GM18505 (cell line): Measurements from ENCODE around the gene TLE6.
A peak's percentile ranks its signal among the peaks of the same experiment; 100 is the strongest.

Experiments
- ATAC-seq: cut with Tn5 transposase; IDR thresholded peaks from one replicate; pipeline ENCODE4 v1.9.1; 2021; ENCODE audit not compliant: unreplicated experiment
- POLR2A ChIP-seq: IDR thresholded peaks from 4 replicates; pipeline ENCODE4 v1.6.1; 2011; ENCODE audit warnings: borderline replicate concordance; ENCODE audit not compliant: insufficient read depth, insufficient read length; ENCODE audit errors: extremely low read depth

Gene TLE6

DNA sequence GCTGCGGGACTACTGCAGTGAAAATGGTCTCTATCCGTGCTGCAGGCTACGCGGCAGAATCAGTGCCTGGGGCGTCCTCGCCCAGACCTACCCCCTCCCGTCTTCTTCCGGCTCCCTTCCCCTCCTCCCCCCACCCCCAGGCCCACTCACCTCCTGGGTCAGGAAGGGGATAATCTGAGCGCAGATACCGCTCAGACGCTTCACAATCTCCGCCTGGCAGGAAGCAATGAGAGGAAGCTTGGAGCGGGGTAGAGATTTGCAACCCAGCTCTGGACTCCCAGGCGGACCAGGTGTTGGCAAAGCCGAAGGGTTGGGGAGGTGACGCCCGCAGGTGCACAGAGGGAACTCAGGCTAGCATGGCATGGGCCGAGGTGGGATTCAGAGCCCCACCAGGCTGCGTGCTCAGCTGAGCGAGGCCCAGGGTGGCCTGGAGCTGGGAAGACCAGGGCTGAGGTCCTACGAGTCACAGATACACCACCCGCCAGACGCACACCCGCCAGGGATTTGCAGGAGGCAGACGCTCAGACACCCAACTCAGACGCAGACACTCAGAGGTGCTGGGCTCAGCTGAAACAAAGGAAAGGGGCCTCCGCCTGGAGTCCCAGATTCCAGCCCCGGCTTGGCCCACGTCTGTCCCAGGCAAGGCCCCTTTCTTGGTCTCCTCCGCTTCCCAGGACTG lies 47.6 kb downstream of the TLE6 start:
- no peak for ATAC-seq
- no peak for TF ChIP-seq POLR2A

DNA sequence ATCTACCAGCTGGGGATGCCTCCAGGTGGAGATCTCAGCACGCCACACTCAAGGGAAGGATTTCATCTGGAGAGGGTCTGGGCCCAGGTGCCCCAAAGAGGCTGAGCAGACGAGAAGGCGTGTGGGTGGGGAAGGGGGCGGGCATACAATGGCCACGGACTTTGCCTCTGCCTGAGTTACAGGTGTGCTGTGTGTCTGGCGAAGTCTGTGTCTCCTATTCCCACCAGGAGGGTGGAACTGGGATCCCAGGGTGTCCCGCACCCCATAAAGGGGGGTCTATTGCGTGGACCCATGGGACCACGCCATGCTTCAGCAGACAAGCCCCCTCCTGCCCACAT lies 48.2 kb downstream of the TLE6 start:
- ATAC-seq: no peak
- no peak for TF ChIP-seq POLR2A

DNA sequence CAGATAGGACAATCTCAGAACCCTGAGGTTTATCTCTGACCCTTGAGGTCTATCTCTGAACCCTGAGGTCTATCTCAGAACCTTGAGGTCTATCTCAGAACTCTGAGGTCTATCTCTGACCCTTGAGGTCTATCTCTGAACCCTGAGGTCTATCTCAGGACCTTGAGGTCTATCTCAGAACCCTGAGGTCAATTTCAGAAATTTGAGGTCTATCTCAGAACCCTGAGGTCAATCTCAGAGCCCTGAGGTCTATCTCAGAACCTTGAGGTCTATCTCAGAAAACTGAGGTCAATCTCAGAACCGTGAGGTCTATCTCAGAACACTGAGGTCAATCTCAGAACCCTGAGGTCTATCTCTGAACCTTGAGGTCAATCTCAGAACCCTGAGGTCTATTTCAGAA lies 49.4 kb downstream of the TLE6 start:
- no peak for TF ChIP-seq POLR2A
- ATAC-seq: no peak

DNA sequence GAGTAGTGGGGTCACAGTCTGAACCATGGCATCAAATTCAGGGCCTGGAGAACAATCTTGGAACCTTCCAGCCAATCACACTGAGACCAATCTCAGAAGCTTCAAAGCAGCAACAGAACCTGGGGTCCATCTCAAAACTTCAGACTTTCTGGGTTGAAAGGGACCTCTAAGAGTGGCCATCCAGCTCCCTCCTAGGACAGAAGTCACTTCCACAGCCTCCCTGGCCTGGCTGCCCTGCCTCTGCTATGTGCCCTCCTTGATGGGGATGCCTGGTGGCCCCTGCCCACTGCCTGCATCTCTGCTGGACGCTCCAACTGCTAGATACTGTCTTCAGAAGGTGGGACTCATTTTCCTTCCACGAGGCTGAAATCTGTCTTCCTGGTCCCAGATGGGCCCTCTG lies 49.9 kb downstream of the TLE6 start:
- no peak for TF ChIP-seq POLR2A
- no peak for ATAC-seq

DNA sequence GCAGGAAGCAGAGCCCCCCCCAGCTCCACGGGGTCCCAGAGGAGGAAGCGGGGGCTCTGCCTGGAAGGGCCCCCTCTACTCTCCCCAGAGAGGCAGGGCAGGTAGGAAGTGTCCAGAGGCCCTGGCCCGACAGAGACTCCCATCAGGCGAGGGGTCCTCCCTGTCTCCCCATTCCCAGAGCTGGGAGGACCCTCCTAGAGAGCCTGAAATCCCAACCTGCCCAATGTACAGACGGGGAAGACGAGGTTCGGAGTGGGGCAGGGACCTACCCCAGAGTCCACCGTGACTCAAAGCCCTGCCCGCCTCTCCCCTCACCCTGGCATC lies 50.6 kb downstream of the TLE6 start:
- TF ChIP-seq POLR2A: no peak
- ATAC-seq: no peak

DNA sequence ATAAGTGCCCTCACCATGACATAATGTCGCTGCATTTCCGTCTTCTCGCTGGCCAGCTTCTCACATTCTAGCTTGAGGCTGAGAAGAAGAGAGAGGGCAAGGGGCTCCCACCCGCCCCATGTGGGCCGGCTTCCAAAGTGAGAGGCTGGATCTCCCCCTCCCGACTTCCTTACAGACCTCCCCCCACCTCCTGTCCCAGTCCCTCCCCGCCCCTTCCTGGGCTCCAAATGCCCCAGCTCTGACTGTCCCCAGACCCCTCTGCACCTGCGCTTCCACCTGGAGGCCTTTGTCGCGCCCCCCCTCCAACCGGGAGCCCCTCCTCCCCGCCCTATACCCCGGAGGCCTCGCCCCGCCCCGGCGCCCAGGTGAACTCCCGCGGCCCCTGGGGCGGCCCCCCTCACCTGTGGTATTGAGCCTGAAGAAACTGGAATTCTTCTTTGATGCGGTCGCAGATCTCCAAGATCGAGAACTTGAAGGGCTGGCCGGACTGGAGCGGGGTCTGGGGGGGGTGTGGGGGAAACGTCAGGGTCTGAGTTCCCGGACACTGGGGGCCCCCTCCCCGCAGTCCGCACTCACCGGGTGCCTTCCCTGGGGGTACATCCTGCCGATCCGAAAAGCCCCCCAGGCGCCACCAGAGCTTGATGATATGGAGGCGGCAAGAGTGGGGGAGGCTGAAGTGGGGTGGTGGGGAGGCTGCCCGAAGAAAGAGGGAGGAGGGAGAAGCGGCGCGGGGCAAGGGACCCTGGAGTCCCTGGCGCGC lies 51.1 kb downstream of the TLE6 start:
- TF ChIP-seq POLR2A: no peak
- no peak for ATAC-seq

DNA sequence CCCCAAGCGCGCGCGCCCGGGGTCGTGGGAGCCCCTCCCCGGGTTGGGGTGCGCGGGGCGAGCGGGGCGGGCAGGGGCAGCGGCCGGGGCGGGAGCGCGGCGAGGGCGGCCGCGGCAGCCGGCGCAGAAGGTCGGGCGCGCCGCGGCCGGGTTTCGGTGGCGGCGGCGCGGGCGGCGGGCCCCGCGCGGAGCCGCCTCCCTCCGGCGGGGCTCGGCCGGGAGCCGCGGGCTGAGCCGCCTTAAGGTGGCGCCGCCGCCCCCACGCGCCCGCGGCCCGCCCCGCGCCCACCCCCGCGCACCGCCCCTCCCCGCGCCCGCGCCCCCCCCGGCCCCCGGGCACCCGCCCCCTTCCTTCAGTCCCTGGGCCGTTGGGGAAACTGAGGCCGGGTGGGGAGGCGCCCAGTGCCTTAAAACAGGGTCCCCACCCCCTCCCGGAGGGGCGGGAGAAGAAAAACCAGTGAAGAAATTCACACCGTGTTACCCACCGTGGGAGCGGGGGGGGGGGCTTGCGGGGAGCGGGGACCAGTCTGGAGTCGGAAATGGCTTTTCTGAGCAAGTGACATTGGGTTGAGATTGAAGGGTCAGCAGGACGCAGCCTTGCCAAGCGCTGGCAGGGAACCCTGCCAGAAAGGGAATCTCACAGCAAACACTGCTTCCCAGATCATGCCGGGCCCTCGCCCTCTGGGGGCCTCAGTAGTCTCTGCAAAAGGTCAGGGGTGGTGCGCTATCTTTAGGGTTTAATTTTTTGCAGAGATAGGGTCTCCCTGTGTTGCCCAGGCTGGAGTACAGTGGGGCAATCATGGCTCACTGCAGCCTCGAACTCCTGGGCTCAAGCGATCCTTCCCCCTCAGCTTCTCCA lies 51.9 kb downstream of the TLE6 start, which contains the start of gene TLE2:
TSS of gene TLE2 (minus strand) at position 216 of the 859 bp plus-strand sequence. CDS start 376 bp downstream, outside the sequence.
- no peak for TF ChIP-seq POLR2A

DNA sequence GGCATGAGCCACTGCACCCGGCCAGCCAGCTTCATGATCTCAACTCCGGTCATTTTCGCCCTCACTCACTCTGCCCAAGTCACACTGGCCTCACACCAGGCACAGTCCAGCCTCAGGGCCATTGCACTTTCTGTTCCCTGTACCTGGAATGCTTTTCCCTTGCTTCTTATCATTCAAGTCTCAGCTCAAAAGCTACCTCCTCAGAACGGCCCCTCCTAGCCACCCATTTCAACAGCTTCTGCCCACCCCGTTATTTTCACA lies 54.2 kb downstream of the TLE6 start:
- TF ChIP-seq POLR2A: no peak

More for the DNA sequence above, 51.9 kb downstream of the TLE6 start, which contains the start of gene TLE2:
- no peak for ATAC-seq

DNA sequence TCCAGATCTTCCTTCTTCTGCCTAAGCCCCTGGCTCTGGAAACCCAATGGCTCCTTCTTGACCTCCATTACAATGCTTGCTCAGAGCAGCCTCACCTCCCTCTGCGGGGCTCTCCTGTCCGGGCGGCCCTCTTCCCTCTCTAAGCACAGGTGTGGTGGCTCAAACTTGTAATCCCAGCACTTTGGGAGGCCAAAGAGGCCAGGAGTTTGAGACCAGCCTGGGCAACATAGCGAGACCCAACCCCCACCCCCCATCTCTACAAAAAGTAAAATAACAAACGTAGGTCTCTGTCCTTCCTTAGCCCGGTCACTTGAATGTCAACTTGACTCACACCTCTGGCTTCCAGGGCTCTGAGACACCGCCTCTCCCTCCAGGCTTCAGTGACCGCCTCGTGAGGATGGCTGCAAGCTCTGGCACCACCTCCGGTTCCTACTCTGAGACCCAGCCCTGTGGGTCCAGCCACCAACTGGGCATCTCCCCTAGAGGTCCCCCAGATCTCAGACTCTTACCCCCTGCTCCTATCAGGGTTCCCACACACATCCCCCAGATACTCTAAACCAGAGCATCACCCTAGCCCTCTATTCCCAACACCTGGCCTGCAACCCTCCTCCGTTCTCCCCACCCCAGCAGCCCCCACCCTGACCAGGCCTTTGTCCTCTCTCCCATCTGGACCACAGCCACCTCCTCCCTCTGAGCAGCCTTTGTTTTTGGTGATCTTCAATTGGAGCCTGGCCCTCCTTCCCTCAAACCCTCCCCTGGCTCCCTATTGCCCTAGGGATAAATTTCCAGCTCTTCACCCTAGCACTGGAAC lies 56.4 kb downstream of the TLE6 start:
- no peak for ATAC-seq
- no peak for TF ChIP-seq POLR2A

More for the DNA sequence above, 54.2 kb downstream of the TLE6 start:
- ATAC-seq: no peak

DNA sequence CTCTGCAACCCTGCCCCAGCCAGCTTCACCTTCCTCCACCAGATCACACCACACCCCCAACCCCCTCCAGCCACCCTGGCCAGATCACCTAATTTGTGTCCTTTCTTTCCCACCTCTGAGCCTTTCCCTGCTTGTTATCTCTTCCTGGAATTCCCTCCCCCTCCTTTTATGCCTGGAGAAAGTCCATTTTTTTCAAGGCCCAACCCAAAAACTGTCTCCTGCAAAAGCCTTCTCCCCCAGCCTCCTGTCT lies 57.0 kb downstream of the TLE6 start:
- TF ChIP-seq POLR2A: no peak
- no peak for ATAC-seq

DNA sequence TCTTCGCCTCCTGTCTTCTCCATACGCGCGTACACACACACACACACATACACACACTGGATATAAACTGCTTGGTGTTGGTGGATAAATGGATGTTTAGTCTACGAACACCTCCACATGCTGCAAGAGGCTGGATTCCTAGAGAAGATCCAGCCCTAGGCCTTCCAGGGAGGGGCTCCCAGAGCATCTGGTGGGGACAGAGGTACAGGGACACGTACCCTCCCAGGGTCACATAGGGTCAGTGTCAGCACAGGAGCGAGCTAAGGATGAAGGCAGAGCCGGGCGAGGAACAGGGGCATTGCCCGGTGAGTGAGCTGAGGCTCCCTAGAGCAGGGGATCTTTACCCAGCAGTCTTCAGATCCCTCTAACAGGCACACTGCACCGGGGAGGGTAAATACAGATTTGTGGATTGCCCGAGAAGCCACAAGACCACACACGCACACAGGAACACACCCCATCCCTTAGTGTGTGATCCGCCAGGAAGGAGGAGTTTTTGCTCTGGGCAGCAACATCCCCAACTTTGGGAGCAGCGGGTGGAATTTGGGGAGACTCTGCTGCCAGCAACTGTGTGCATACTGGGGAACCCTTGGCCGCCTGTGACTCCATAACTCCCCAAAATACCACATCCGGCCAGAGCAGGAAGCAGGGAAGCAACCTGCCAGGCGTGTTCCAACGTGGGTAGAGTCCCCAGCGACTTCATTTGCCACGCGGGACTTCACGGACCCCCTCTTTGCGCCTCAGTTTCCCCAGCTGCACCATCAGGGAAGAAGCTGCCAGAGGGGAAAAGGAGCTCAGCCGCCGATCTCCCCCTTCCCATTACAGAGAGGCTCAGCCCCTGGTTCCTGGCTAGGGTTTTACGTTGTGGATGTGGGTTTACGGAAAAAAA lies 57.5 kb downstream of the TLE6 start:
- no peak for TF ChIP-seq POLR2A
- ATAC-seq: no peak

DNA sequence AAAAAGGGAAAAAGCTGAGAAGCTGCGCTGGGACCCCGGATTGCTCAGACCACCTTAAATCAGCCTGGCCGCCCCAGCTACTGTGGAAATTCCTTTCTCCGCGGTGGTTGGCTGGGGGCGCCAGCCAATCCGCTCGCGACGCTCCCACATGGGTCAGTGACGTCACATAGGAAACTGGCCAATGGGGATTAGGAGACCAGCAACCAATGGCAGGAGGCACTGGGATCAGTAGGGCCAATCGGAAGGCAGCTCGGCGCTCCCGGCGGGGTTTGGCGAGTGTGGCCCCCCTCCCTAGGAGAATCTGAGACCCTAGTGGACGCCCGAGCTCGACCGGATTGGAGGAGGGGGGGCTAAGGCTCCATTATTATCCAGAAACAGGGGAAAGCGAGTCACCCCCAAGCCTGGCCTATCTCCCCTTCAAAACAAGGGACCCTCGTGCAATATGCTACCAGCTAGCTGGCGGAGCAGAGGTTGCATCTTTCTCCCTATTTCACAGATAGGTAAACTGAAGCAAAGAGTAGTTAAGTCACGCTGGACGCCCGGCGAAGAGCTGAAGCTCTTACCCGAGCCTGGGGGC lies 58.3 kb downstream of the TLE6 start:
- peak; percentile 67 for ATAC-seq
- TF ChIP-seq POLR2A: peak; percentile 74
